HEK293T (cell line): ENCODE measurements around the gene PRKCE.
A peak's percentile ranks its signal among the peaks of the same experiment; 100 is the strongest.

Source experiments
- BHLHE40 ChIP-seq: fragments of 450-650 bp; IDR thresholded peaks from 2 replicates; pipeline ENCODE4 v1.6.1; 2016; ENCODE audit warnings: mild to moderate bottlenecking, moderate library complexity, borderline replicate concordance
- FOXM1 ChIP-seq: fragments of 450-650 bp; IDR thresholded peaks from 2 replicates; pipeline ENCODE4 v1.6.1; 2017; ENCODE audit warnings: mild to moderate bottlenecking, borderline replicate concordance
- HDGF ChIP-seq: fragments of 450-650 bp; IDR thresholded peaks from 2 replicates; pipeline ENCODE4 v1.6.1; 2017; ENCODE audit warnings: antibody characterized with exemption, borderline replicate concordance
- LEF1 ChIP-seq: fragments of 450-650 bp; IDR thresholded peaks from 2 replicates; pipeline ENCODE4 v1.6.1; 2017; ENCODE audit warnings: mild to moderate bottlenecking, borderline replicate concordance
- PKNOX1 ChIP-seq: fragments of 450-650 bp; IDR thresholded peaks from 2 replicates; pipeline ENCODE4 v1.6.1; 2016
- SP1 ChIP-seq: fragments of 450-650 bp; IDR thresholded peaks from 2 replicates; pipeline ENCODE4 v1.6.1; 2017
- ZNF384 ChIP-seq: fragments of 450-650 bp; IDR thresholded peaks from 2 replicates; pipeline ENCODE4 v1.6.1; 2016

GRCh38 chr2:45942237-45942738 lies 290.8 kb downstream of the PRKCE start:
- peak; percentile 51 for TF ChIP-seq PKNOX1
- no peak for TF ChIP-seq FOXM1
- TF ChIP-seq BHLHE40 = no peak
- TF ChIP-seq HDGF = no peak
- TF ChIP-seq ZNF384 = no peak
- no peak for TF ChIP-seq SP1
- no peak for TF ChIP-seq LEF1
